ENCODE measurements around the gene RNU5B-1.

Gene RNU5B-1

GRCh38 chr15:65298731-65299130, 5.7 kb upstream of the RNU5B-1 start:
- H2AFZ ChIP-seq (ENCODE audit: low read depth, low read length) = no peak overlapping the region
- no peak overlapping the region for H2BK120ac ChIP-seq (ENCODE audit: low read depth, low read length)
- H2BK5ac ChIP-seq (ENCODE audit: low read depth, low read length, poor library complexity, severe bottlenecking) = no peak overlapping the region
- no peak overlapping the region for H3K4ac ChIP-seq (ENCODE audit: low read depth in 1 of 2, low read length in 2 of 2)
- H2BK15ac ChIP-seq (ENCODE audit: low read depth, poor library complexity, severe bottlenecking) = no peak overlapping the region
- H3K27me3 ChIP-seq (ENCODE audit: control insufficient read depth in 1 of 2, insufficient read depth in 1 of 2, low read length in 2 of 2) = no peaks in the 10 kb centered on the region
- peak overlapping the region; percentile 28 for H4K8ac ChIP-seq (ENCODE audit: low read length)
- H2BK12ac ChIP-seq (ENCODE audit: low read length in 2 of 2) = no peak overlapping the region
- no peak overlapping the region for H3K18ac ChIP-seq (ENCODE audit: low read depth in 1 of 2, low read length in 2 of 2)
- DNase-seq = no peak
- no peak overlapping the region for H3K9ac ChIP-seq (ENCODE audit: low read length)
- no peaks in the 10 kb centered on the region for H3K79me1 ChIP-seq (replicated peaks; ENCODE audit: low read length, poor library complexity, severe bottlenecking)
- no peak overlapping the region for H3K27ac ChIP-seq (ENCODE audit: low read length, poor library complexity, severe bottlenecking)
- no peak overlapping the region for H3K4me3 ChIP-seq (ENCODE audit: insufficient read depth in 1 of 2, low read depth in 1 of 2, low read length in 2 of 2)
- no peak overlapping the region for H3K4me2 ChIP-seq (ENCODE audit: low read length, poor library complexity, severe bottlenecking)
- H3K4me1 ChIP-seq (ENCODE audit: control insufficient read depth, insufficient read depth, low read depth, low read length) = peaks cover 5% of the 10 kb centered on the region
- no peak overlapping the region for H3K23ac ChIP-seq (ENCODE audit: low read length in 2 of 2)
- H2AK5ac ChIP-seq (ENCODE audit: low read length, severe bottlenecking) = no peak overlapping the region
- H3K36me3 ChIP-seq (ENCODE audit: control insufficient read depth in 1 of 2, insufficient read depth in 2 of 2, low read depth in 1 of 2, low read length in 2 of 2) = peaks cover 0 to 3% of the 10 kb centered on the region in 2 experiments
- no peak overlapping the region for H3K14ac ChIP-seq (ENCODE audit: low read length in 2 of 2)
- H3K9me3 ChIP-seq (ENCODE audit: control insufficient read depth, low read length) = no peaks in the 10 kb centered on the region
- no peak overlapping the region for H4K91ac ChIP-seq (ENCODE audit: low read length)
- WGBS = 93% methylated on average over 5 of the region's 11 CpGs

- no peak overlapping the region for H3K9ac ChIP-seq (ENCODE audit: low read length)
- no peaks in the 10 kb centered on the region for H3K27me3 ChIP-seq (ENCODE audit: control insufficient read depth in 1 of 2, insufficient read depth in 1 of 2, low read length in 2 of 2)
- H4K8ac ChIP-seq (ENCODE audit: low read length) = no peak overlapping the region
- no peak for DNase-seq
- H3K4me1 ChIP-seq (ENCODE audit: control insufficient read depth, insufficient read depth, low read depth, low read length) = peaks cover 7% of the 10 kb centered on the region
- H2AFZ ChIP-seq (ENCODE audit: low read depth, low read length) = no peak overlapping the region
- H3K18ac ChIP-seq (ENCODE audit: low read depth in 1 of 2, low read length in 2 of 2) = no peak overlapping the region
- no peak overlapping the region for H2AK5ac ChIP-seq (ENCODE audit: low read length, severe bottlenecking)
- H2BK5ac ChIP-seq (ENCODE audit: low read depth, low read length, poor library complexity, severe bottlenecking) = no peak overlapping the region
- no peak overlapping the region for H3K4me3 ChIP-seq (ENCODE audit: insufficient read depth in 1 of 2, low read depth in 1 of 2, low read length in 2 of 2)
- no peak overlapping the region for H2BK15ac ChIP-seq (ENCODE audit: low read depth, poor library complexity, severe bottlenecking)
- no peak overlapping the region for H3K4ac ChIP-seq (ENCODE audit: low read depth in 1 of 2, low read length in 2 of 2)
- H2BK120ac ChIP-seq (ENCODE audit: low read depth, low read length) = no peak overlapping the region
- H2BK12ac ChIP-seq (ENCODE audit: low read length in 2 of 2) = no peak overlapping the region
- no peaks in the 10 kb centered on the region for H3K79me1 ChIP-seq (replicated peaks; ENCODE audit: low read length, poor library complexity, severe bottlenecking)
- H3K14ac ChIP-seq (ENCODE audit: low read length in 2 of 2) = no peak overlapping the region
- H3K4me2 ChIP-seq (ENCODE audit: low read length, poor library complexity, severe bottlenecking) = no peak overlapping the region
- WGBS = 94% methylated on average over 36 of the region's 36 CpGs
- H3K23ac ChIP-seq (ENCODE audit: low read length in 2 of 2) = no peak overlapping the region
- no peak overlapping the region for H3K27ac ChIP-seq (ENCODE audit: low read length, poor library complexity, severe bottlenecking)
- H4K91ac ChIP-seq (ENCODE audit: low read length) = no peak overlapping the region
- no peaks in the 10 kb centered on the region for H3K9me3 ChIP-seq (ENCODE audit: control insufficient read depth, low read length)
- H3K36me3 ChIP-seq (ENCODE audit: control insufficient read depth in 1 of 2, insufficient read depth in 2 of 2, low read depth in 1 of 2, low read length in 2 of 2) = peaks cover 0 to 3% of the 10 kb centered on the region in 2 experiments
These were observed 3.5 kb upstream of the RNU5B-1 start for GRCh38 chr15:65300924-65301441.

GRCh38 chr15:65302061-65302460, 2.4 kb upstream of the RNU5B-1 start:
- Histone ChIP-seq H3K36me3 (ENCODE audit: control insufficient read depth in 1 of 2, insufficient read depth in 2 of 2, low read depth in 1 of 2, low read length in 2 of 2) (peaks cover 0 to 3% of the 10 kb centered on the region in 2 experiments), H3K14ac (ENCODE audit: low read length in 2 of 2) (no peak overlapping the region), H3K79me1 (replicated peaks; ENCODE audit: low read length, poor library complexity, severe bottlenecking) (no peaks in the 10 kb centered on the region), H2BK12ac (ENCODE audit: low read length in 2 of 2) (peak overlapping the region in 1 of 2 experiments; percentile 34), H3K4me3 (ENCODE audit: insufficient read depth in 1 of 2, low read depth in 1 of 2, low read length in 2 of 2) (no peak overlapping the region), H2BK120ac (ENCODE audit: low read depth, low read length) (no peak overlapping the region), H3K18ac (ENCODE audit: low read depth in 1 of 2, low read length in 2 of 2) (no peak overlapping the region), H3K4ac (ENCODE audit: low read depth in 1 of 2, low read length in 2 of 2) (no peak overlapping the region), H4K91ac (ENCODE audit: low read length) (no peak overlapping the region), H2AK5ac (ENCODE audit: low read length, severe bottlenecking) (peak overlapping the region; percentile 2), H3K9me3 (ENCODE audit: control insufficient read depth, low read length) (no peaks in the 10 kb centered on the region), H4K8ac (ENCODE audit: low read length) (no peak overlapping the region), H3K9ac (ENCODE audit: low read length) (no peak overlapping the region), H3K27me3 (ENCODE audit: control insufficient read depth in 1 of 2, insufficient read depth in 1 of 2, low read length in 2 of 2) (no peaks in the 10 kb centered on the region), H3K4me2 (ENCODE audit: low read length, poor library complexity, severe bottlenecking) (no peak overlapping the region), H3K4me1 (ENCODE audit: control insufficient read depth, insufficient read depth, low read depth, low read length) (peaks cover 5% of the 10 kb centered on the region), H3K23ac (ENCODE audit: low read length in 2 of 2) (no peak overlapping the region), H3K27ac (ENCODE audit: low read length, poor library complexity, severe bottlenecking) (no peak overlapping the region), H2AFZ (ENCODE audit: low read depth, low read length) (no peak overlapping the region), H2BK5ac (ENCODE audit: low read depth, low read length, poor library complexity, severe bottlenecking) (no peak overlapping the region), H2BK15ac (ENCODE audit: low read depth, poor library complexity, severe bottlenecking) (no peak overlapping the region)
- WGBS = 88% methylated on average over 22 of the region's 24 CpGs
- no peak for DNase-seq

- Histone ChIP-seq H3K14ac (ENCODE audit: low read length in 2 of 2) (peak overlapping the region in 1 of 2 experiments; percentile 41), H3K4me3 (ENCODE audit: insufficient read depth in 1 of 2, low read depth in 1 of 2, low read length in 2 of 2) (peak overlapping the region in 1 of 2 experiments; percentile 78), H2BK120ac (ENCODE audit: low read depth, low read length) (peak overlapping the region; percentile 93), H3K9me3 (ENCODE audit: control insufficient read depth, low read length) (no peaks in the 10 kb centered on the region), H2BK15ac (ENCODE audit: low read depth, poor library complexity, severe bottlenecking) (peak overlapping the region; percentile 80), H3K9ac (ENCODE audit: low read length) (peak overlapping the region; percentile 97), H2AK5ac (ENCODE audit: low read length, severe bottlenecking) (no peak overlapping the region), H2BK5ac (ENCODE audit: low read depth, low read length, poor library complexity, severe bottlenecking) (no peak overlapping the region), H3K18ac (ENCODE audit: low read depth in 1 of 2, low read length in 2 of 2) (peak overlapping the region; percentile 52 to 79), H3K27me3 (ENCODE audit: control insufficient read depth in 1 of 2, insufficient read depth in 1 of 2, low read length in 2 of 2) (no peaks in the 10 kb centered on the region), H3K27ac (ENCODE audit: low read length, poor library complexity, severe bottlenecking) (peak overlapping the region; percentile 95), H3K23ac (ENCODE audit: low read length in 2 of 2) (no peak overlapping the region), H2BK12ac (ENCODE audit: low read length in 2 of 2) (peak overlapping the region in 1 of 2 experiments; percentile 66), H3K4ac (ENCODE audit: low read depth in 1 of 2, low read length in 2 of 2) (peak overlapping the region; percentile 51 to 69), H2AFZ (ENCODE audit: low read depth, low read length) (peak overlapping the region; percentile 69), H3K79me1 (replicated peaks; ENCODE audit: low read length, poor library complexity, severe bottlenecking) (no peaks in the 10 kb centered on the region), H4K8ac (ENCODE audit: low read length) (peak overlapping the region; percentile 35), H3K4me1 (ENCODE audit: control insufficient read depth, insufficient read depth, low read depth, low read length) (peaks cover 5% of the 10 kb centered on the region), H3K36me3 (ENCODE audit: control insufficient read depth in 1 of 2, insufficient read depth in 2 of 2, low read depth in 1 of 2, low read length in 2 of 2) (peaks cover 0 to 3% of the 10 kb centered on the region in 2 experiments), H4K91ac (ENCODE audit: low read length) (peak overlapping the region; percentile 25), H3K4me2 (ENCODE audit: low read length, poor library complexity, severe bottlenecking) (peak overlapping the region; percentile 96)
- DNase-seq = peak; percentile 61
- 7% methylated on average over 24 of the region's 24 CpGs for WGBS
These were observed 643 bp upstream of the RNU5B-1 start for GRCh38 chr15:65303687-65304380.

Data from mesenchymal stem cell (in vitro differentiated cells and primary cell).